Smooth muscle cell of the brain vasculature (primary cell): ENCODE results near the gene DAP.

Experiments used
- DNase-seq: peaks from one replicate; pipeline ENCODE4 v3.0.0-alpha.2; 2012; ENCODE audit warnings: low read depth, low spot score

The DAP gene

GRCh38 chr5:10690460-10691440 lies 70.3 kb downstream of the DAP start:
- DNase-seq: no peak

GRCh38 chr5:10689391-10690081 lies 71.5 kb downstream of the DAP start:
- no peak for DNase-seq

GRCh38 chr5:10688651-10689171 lies 72.3 kb downstream of the DAP start:
- no peak for DNase-seq

GRCh38 chr5:10686890-10687289 lies 74.1 kb downstream of the DAP start:
- DNase-seq: no peak

- no peak for DNase-seq
Measured at GRCh38 chr5:10685115-10685521, 75.9 kb downstream of the DAP start.

DNA sequence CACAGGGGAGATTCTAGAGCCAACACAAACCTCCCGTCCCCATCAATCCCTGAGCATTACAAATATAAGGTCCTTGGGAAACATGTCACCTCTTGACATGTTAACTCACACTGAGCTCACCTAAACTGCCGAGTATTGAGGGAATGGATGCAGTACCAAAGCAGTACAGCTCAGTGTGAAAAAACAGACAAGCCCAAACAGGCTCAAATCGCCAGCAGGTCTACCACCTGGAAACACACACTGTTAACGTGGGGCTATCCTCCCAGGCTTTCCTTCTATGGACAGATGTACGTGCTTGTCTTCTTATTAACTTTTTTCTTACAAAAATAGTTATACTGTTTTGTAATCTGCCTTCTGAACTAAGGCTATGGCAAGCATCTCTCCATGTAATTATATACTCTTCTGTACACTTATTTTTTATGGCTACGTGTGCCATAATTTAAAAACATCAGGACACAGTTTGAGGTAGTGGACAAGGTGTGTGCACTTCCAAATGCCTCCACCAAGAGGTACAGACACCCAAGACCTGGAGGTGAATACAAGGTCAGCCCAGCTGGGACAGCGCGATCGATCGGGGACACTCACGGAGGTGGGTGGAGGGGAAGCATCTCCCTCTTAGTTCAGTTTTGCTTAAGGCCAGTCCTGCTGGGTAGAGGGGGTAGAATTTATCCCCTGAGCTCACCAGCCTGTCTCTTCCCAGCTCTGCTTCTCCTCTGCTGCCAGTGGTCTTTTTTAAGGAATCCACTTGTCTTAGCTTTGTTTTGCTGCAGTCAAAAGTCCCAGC lies 76.5 kb downstream of the DAP start:
- no peak for DNase-seq

DNA sequence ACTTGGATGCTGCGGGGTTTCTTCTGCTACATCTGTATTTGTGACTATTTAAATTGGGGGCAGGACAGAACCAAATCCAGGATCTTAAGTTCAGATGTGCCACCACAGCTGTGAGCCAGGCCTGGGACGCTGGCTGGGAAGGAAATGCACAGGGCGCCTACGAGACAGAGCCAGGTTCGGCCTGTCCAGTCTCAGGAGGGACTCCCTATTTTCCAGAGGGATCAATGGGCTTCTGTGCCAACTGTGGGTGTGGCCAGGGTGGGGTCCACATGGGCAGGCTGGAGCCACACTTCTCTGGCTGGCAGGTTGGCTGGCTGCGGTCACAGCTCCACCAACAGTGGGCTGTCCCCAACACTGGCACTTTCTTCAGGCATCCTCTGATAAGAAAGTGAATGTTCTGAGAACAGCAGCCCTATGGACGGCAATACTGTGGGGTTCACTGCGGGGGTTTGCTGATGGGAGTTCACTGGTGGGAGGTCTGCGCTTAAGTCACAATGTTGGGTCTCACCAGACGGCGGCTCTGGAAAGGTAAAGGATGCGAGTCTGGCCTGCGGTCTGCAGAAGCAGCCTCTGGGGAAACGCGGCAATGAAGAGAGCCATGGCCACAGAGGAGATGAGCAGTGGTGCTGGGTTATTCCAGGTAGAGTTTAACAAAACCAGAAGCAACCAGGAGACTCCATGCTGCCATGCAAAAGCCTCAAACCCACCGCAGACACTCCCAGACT lies 78.1 kb downstream of the DAP start:
- DNase-seq: no peak

- no peak for DNase-seq
Measured at GRCh38 chr5:10681731-10682679, 79.0 kb downstream of the DAP start.

DNA sequence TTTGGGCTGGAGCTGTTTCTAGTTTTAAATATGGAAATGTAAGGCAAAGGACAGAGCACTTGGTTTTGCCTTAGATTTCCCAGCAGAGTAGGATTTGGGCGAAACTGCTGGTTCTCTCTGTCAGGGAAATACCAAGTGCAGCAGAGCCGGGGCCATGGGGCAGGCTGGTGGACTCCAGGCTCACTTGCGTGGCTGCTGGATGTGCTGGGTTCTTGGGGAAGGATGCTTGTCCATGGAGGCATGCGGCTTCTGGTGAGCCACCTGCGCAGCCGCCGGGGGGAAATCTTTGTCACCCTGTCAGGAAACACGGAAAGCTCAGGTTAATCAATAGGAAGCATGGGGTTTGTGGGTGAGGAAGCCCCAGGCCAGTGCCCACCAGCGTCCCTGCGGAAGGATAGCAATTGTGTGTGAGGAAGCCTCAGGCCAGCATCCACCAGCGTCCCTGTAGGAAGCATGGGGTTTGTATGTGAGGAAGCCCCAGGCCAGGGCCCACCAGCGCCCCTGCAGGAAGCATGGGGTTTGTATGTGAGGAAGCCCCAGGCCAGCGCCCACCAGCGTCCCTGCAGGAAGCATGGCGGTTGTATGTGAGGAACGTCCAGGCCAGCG lies 80.1 kb downstream of the DAP start:
- DNase-seq: no peak

GRCh38 chr5:10679336-10679988 lies 81.6 kb downstream of the DAP start:
- no peak for DNase-seq

GRCh38 chr5:10678244-10678643 lies 82.8 kb downstream of the DAP start:
- no peak for DNase-seq

DNA sequence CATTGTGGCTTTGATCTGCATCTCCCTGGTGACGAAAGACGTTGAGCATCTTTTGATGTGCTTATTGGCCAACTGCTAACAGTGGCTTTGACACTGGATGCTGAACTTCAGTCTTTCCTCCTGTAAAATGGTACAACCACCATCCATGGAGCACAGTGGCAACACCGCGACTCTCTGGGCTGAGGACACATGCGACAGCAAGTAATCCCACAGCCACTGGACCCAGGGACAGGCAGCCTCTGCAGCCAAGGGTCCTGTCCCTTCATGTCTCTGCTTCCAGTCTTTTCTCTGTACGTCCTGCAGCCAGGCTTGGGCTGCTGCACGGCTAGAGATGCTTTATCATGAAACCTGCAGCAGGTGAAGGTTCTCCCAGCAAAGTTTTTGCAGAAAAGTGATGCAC lies 83.5 kb downstream of the DAP start:
- DNase-seq: no peak

GRCh38 chr5:10676946-10677345 lies 84.1 kb downstream of the DAP start:
- no peak for DNase-seq

DNA sequence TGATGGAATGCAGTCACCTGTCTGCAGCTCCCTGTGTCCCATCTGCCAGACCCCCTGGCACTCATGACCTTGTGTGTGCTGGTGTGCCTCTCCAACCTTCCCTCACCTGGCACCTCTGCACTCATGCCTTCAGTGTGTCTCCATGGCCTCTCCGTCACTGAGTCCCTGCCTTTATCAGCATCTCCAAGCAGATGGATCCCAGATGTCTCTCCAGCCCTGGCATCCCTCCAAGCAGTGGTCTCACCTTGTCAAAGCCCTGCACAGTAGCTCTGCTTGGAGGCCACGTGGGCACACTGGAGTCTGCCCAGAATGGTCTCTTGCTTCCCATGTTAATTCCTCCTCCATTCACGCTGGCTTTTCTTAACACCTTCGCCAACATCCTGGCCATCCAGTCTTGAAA lies 84.8 kb downstream of the DAP start:
- DNase-seq: no peak

GRCh38 chr5:10675177-10675700 lies 85.8 kb downstream of the DAP start:
- no peak for DNase-seq

DNA sequence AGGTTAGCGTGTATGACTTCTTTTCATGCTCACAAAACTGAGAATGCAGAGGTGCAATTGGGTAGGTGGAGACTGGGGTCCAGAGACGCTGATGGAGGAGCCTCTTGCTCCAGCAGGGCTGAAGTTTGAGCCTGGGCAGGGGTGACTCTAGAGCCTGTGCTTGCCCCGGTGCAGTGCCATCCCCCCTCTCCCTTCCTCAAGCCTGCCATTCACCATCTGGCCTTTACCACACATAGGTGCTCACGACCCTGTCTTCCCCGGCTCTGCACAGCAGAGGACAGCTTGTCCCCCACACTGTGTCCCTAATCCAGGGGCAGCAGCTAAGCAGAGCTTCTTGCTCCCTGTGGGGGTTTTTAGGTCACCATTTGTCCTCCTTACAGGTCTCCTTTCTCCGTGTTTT lies 86.5 kb downstream of the DAP start:
- no peak for DNase-seq

GRCh38 chr5:10674096-10674495 lies 86.9 kb downstream of the DAP start:
- no peak for DNase-seq

DNA sequence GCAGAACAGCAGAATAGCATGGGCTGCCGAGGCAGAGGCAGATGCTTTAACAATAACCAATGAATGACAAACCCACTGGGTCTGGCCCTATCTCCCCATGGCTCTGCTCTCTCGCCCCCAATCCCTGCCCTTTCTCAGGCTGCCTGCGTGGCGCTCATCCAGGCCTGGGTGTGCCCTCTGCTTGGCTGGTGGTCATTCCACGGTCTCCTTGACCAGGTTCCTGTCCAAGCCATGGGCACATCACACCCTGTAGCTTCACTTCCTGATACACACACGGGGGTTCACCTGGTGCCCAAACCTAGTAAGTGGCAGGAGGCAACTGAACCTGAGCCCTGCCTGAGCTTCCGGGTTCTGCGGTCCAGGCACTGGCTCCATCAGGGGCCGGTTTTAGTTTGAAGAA lies 87.6 kb downstream of the DAP start:
- DNase-seq: no peak

- no peak for DNase-seq
Measured at GRCh38 chr5:10673017-10673389, 88.0 kb downstream of the DAP start.
